Ovary (tissue), 9 donors: ENCODE data around the gene NEK2. TPM values are rescaled to one million over a fixed set of nuclear protein-coding genes. Genes with fewer than 3 reads are reported as not detected.
A peak's percentile ranks its signal among the peaks of the same experiment; 100 is the strongest.

Experiments
- DNase-seq, 5 donors: peaks; one replicate each; pipeline ENCODE4 v3.0.0-alpha.2; 2019 to 2020
- H3K27ac ChIP-seq, 2 donors: fragments of 200-600 bp; one replicate each; pipeline versions ENCODE4 v1.5.1 to v1.8.0; 2019 to 2022
- H3K27me3 ChIP-seq: fragments of 200-600 bp; one replicate; pipeline ENCODE4 v1.8.0; 2022
- H3K36me3 ChIP-seq: fragments of 200-600 bp; sonication (generic); one replicate; pipeline ENCODE4 v1.5.1; 2019
- H3K4me1 ChIP-seq: one replicate; pipeline ENCODE4 v1.8.1; 2013; ENCODE audit warnings: mild to moderate bottlenecking, moderate library complexity; ENCODE audit not compliant: insufficient read depth
- H3K4me3 ChIP-seq: fragments of 200-600 bp; sonication (generic); one replicate; pipeline ENCODE4 v1.5.1; 2017
- H3K9me3 ChIP-seq, 2 donors: fragments of 200-600 bp in 1 of 2; sonication (generic) in 1 of 2; one replicate each; pipeline versions ENCODE4 v1.5.1 to v1.8.1; 2013 to 2019; ENCODE audit warnings: mild to moderate bottlenecking in 1 of 2, moderate library complexity in 1 of 2
- CTCF ChIP-seq, 3 donors: fragments of 450-650 bp in 2 of 3; fragments of 200-600 bp in 1 of 3; IDR thresholded peaks; one replicate each; pipeline versions ENCODE4 v1.5.1 to v1.8.0; 2016 to 2022; ENCODE audit warnings: antibody characterized with exemption in 3 of 3, mild to moderate bottlenecking in 1 of 3
- EP300 ChIP-seq: sonication (generic); formaldehyde crosslinking; IDR thresholded peaks from one replicate; pipeline ENCODE4 v1.6.1; 2017; ENCODE audit warnings: antibody characterized with exemption
- POLR2A ChIP-seq: fragments of 450-650 bp; IDR thresholded peaks from one replicate; pipeline ENCODE4 v1.6.1; 2017; ENCODE audit warnings: antibody characterized with exemption, mild to moderate bottlenecking, moderate library complexity
- WGBS, 3 donors: extraction: QIAGEN DNeasy Blood & Tissue Kit in 1 of 3; methylation state at CpG; one replicate each; pipeline versions ENCODE4 v1.1.5 to v1.1.7; 2013 to 2017; 5-methylcytosine and 5-hydroxymethylcytosine counted together
- intact Hi-C, 4 donors: fragments of 100-400 bp; cut with DNase I; formaldehyde crosslinking; loops; one replicate each; pipeline versions ENCODE4 v1.11.0 to v1.15.1; 2022 to 2023
- polyA plus RNA-seq, 2 donors: library from polyadenylated mRNA; stranded (reverse); fragments of 200-250 nt in 1 of 2; fragments of 350-450 nt in 1 of 2; fragmentation: Illumina TruSeq in 1 of 2; extraction: RNeasy Lipid Tissue Mini Kit (QIAGEN cat#74804) in 1 of 2; gene quantifications; one replicate each; pipeline ENCODE4 v1.2.3, GENCODE V29; 2013 to 2014
- total RNA-seq, 7 donors: library from RNA; depleted of rRNA in 2 of 7; stranded (reverse); fragments of >200 nt in 2 of 7; fragmentation: NEBNext Ultra II Directional in 3 of 7; extraction: Animal tissue kit (Norgen Biotek cat#: 25700) in 3 of 7; gene quantifications; one replicate each; pipeline versions ENCODE4 v1.1.0 to v1.2.4, GENCODE V29; 2016 to 2023
- donor health status: DM: no; HTN: no; CAD: no; lungs with moderate emphysema.
- donor health status: DM: no; HTN: no; CAD: no.
- donor health status: Bipolar disorder and iron deficiency.
- donor health status: DM: yes; HTN: yes; CAD: no.
- donor health status: DM: no; HTN: no; CAD: no.
- donor health status: DM: yes; HTN: yes; CAD: no.

The NEK2 gene
- total and polyA plus RNA-seq, 9 donors, result 0.20 to 1.8 (median 0.37) TPM; not detected in 4

GRCh38 chr1:211653293-211653692, 22.1 kb downstream of the NEK2 start:
- peak in 1 of 5 donors; percentile 2 for DNase-seq

GRCh38 chr1:211652371-211652770, 23.1 kb downstream of the NEK2 start:
- 70 to 75% (median 72%) methylated on average over 6 of the region's 6 CpGs for WGBS, 3 donors
- TF ChIP-seq CTCF (IDR thresholded peaks at IDR 0.05) (no peak), EP300 (no peak), POLR2A (no peak)
- no peaks in the 10 kb centered on the region for H3K9me3 ChIP-seq
- H3K27me3 ChIP-seq, result no peaks in the 10 kb centered on the region
- H3K4me1 ChIP-seq, result no peaks in the 10 kb centered on the region
- H3K4me3 ChIP-seq, result no peak overlapping the region
- no peak overlapping the region for H3K27ac ChIP-seq
- no peaks in the 10 kb centered on the region for H3K36me3 ChIP-seq
- intact Hi-C loops, result loop anchor here in 2 of 4 donors (5.0 to 10.0 kb wide), 2 partner anchors 75 to 328 kb away; partner anchors contain the start of genes SLC30A1 (in 1 of the 2) and TRAF5 (in 1 of the 2)
- DNase-seq, result peak in 1 of 5 donors; percentile 8

More at GRCh38 chr1:211653293-211653692, 22.1 kb downstream of the NEK2 start:
- H3K27me3 ChIP-seq, result no peaks in the 10 kb centered on the region
- 80 to 87% (median 86%) methylated on average over 4 of the region's 4 CpGs for WGBS, 3 donors
- no peaks in the 10 kb centered on the region for H3K36me3 ChIP-seq
- H3K27ac ChIP-seq, result no peak overlapping the region
- intact Hi-C loops, result loop anchor here in 2 of 4 donors (5.0 to 10.0 kb wide), 2 partner anchors 76 to 328 kb away; partner anchors contain the start of genes SLC30A1 (in 1 of the 2) and TRAF5 (in 1 of the 2)
- TF ChIP-seq CTCF (IDR thresholded peaks at IDR 0.05) (no peak), POLR2A (no peak), EP300 (no peak)
- no peaks in the 10 kb centered on the region for H3K4me1 ChIP-seq
- H3K9me3 ChIP-seq, result no peaks in the 10 kb centered on the region
- H3K4me3 ChIP-seq, result no peak overlapping the region

- TF ChIP-seq CTCF (IDR thresholded peaks at IDR 0.05) (no peak), POLR2A (no peak), EP300 (no peak)
- 90 to 92% (median 91%) methylated on average over 7 of the region's 7 CpGs for WGBS, 3 donors
- DNase-seq, result no peak
- intact Hi-C loops, result loop anchor here in 2 of 4 donors (5.0 to 10.0 kb wide), 2 partner anchors 74 to 326 kb away; partner anchors contain the start of genes SLC30A1 (in 1 of the 2) and TRAF5 (in 1 of the 2)
- Histone ChIP-seq H3K27ac (no peak overlapping the region), H3K27me3 (no peaks in the 10 kb centered on the region), H3K36me3 (no peaks in the 10 kb centered on the region), H3K9me3 (no peaks in the 10 kb centered on the region), H3K4me1 (no peaks in the 10 kb centered on the region), H3K4me3 (no peak overlapping the region)
Measured at GRCh38 chr1:211650904-211651303, 24.5 kb downstream of the NEK2 start.

GRCh38 chr1:211648980-211649934, 26.2 kb downstream of the NEK2 start:
- 56 to 62% (median 58%) methylated on average over 9 of the region's 9 CpGs for WGBS, 3 donors
- no peaks in the 10 kb centered on the region for H3K27me3 ChIP-seq
- peak in 4 of 5 donors; percentile 1 to 71 (median 55) for DNase-seq
- no peaks in the 10 kb centered on the region for H3K36me3 ChIP-seq
- H3K27ac ChIP-seq, result no peak overlapping the region
- intact Hi-C loops, result loop anchor here in 1 of 4 donors (5.0 kb wide), 1 partner anchor 72 kb away; the partner anchor contains the start of gene SLC30A1
- no peaks in the 10 kb centered on the region for H3K9me3 ChIP-seq
- H3K4me3 ChIP-seq, result no peak overlapping the region
- H3K4me1 ChIP-seq, result no peaks in the 10 kb centered on the region
- TF ChIP-seq CTCF (IDR thresholded peaks at IDR 0.05), result peak in 2 of 3 donors; percentile 41 to 50
- TF ChIP-seq EP300, result no peak
- TF ChIP-seq POLR2A, result no peak
